ENCODE data around the gene STARD3. TPM values are rescaled to one million over a fixed set of nuclear protein-coding genes. Genes with fewer than 3 reads are reported as not detected.
A peak's percentile ranks its signal among the peaks of the same experiment; 100 is the strongest.
"Not testable (repeated sequence)": the region's sequence is repeated elsewhere in the genome, so short reads cannot be mapped to it uniquely, and the experiment has no call there.

STARD3 gene
- total RNA-seq, 4 donors from 2014 or later: 51.7 to 156 (median 83.9) TPM

- H3K4me3 ChIP-seq: peak overlapping the region; percentile 15
- H3K4me1 ChIP-seq: peaks cover 64% of the 10 kb centered on the region
Observed at GRCh38 chr17:39705786-39706348, 68.9 kb downstream of the STARD3 start.

DNA sequence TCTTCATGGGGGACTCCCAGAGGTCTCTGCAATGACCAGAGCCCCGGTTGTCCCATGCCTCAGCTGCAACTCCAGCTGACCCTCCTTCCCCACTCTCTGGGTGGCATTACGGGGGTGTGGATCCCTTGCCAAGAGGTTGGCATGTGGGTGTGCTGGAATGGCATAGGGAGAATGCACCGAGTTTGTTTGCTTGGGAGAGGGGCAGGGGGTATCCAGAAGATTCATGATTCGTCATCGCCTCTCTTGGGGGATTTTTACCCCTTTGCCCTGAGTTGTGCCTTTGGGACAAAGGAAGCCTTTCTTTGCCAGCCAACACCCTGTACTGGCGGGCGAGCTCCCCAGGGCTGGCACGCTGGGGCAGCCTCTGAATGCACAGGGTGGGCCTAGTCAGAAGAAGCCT lies 69.4 kb downstream of the STARD3 start:
- Histone ChIP-seq H3K27ac (peak overlapping the region; percentile 87), H3K4me3 (peak overlapping the region; percentile 15), H3K9me3 (no peaks in the 10 kb centered on the region), H3K36me3 (peaks cover 45% of the 10 kb centered on the region), H3K27me3 (no peaks in the 10 kb centered on the region), H3K4me1 (peaks cover 58% of the 10 kb centered on the region)
- no peak for DNase-seq (ENCODE audit: low spot score in 2 of 2)
- WGBS: 58% methylated on average over 8 of the region's 8 CpGs
- TF ChIP-seq EP300 (IDR thresholded peaks at IDR 0.05): no peak
- no peak for TF ChIP-seq POLR2AphosphoS5 (IDR thresholded peaks at IDR 0.05)

More at GRCh38 chr17:39705786-39706348, 68.9 kb downstream of the STARD3 start:
- WGBS: 48% methylated on average over 6 of the region's 12 CpGs
- TF ChIP-seq POLR2A (IDR thresholded peaks at IDR 0.05) (no peak), EP300 (IDR thresholded peaks at IDR 0.05) (no peak), POLR2AphosphoS5 (IDR thresholded peaks at IDR 0.05) (no peak), CTCF (IDR thresholded peaks at IDR 0.05) (no peak)
- peaks cover 40% of the 10 kb centered on the region for H3K36me3 ChIP-seq
- no peak for DNase-seq (ENCODE audit: low spot score in 2 of 2)
- H3K9me3 ChIP-seq: no peaks in the 10 kb centered on the region
- H3K27me3 ChIP-seq: no peaks in the 10 kb centered on the region
- H3K27ac ChIP-seq: peak overlapping the region; percentile 87

- Histone ChIP-seq H3K4me1 (peaks cover 53% of the 10 kb centered on the region), H3K36me3 (peaks cover 51% of the 10 kb centered on the region), H3K9me3 (no peaks in the 10 kb centered on the region), H3K4me3 (peak overlapping the region; percentile 15), H3K27me3 (no peaks in the 10 kb centered on the region), H3K27ac (peak overlapping the region; percentile 87)
- 90% methylated on average over 4 of the region's 7 CpGs for WGBS
- no peak for DNase-seq (ENCODE audit: low spot score in 2 of 2)
- no peak for TF ChIP-seq POLR2A (IDR thresholded peaks at IDR 0.05)
- no peak for TF ChIP-seq CTCF (IDR thresholded peaks at IDR 0.05)
- no peak for TF ChIP-seq EP300 (IDR thresholded peaks at IDR 0.05)
- no peak for TF ChIP-seq POLR2AphosphoS5 (IDR thresholded peaks at IDR 0.05)
Observed at GRCh38 chr17:39706921-39707337, 70.0 kb downstream of the STARD3 start.

DNA sequence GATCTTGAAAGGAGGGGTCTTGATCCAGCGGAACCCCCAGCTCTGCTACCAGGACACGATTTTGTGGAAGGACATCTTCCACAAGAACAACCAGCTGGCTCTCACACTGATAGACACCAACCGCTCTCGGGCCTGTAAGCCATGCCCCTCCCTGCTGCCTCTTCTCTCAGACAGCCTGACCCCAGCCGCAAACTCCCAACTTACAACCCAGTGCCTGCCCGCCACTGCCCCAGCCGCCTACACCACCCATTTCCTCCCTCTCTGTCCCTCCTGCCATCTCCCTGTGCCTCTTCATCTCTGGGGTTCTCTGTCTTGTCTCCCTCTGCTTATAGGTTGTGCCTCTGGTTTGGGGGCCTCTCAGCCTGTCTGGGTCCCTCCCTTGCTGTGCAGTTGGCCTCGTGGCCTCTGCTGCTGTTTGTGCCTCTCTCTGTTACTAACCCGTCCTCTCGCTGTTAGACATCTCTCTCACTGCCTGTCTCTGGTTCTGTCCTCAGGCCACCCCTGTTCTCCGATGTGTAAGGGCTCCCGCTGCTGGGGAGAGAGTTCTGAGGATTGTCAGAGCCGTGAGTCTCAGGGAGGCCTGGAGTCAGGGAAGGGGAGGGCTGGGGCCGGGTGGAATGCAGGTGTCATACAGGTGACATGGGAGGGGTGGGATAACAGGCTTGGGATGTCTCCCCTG lies 72.5 kb downstream of the STARD3 start:
- Histone ChIP-seq H3K9me3 (no peaks in the 10 kb centered on the region), H3K4me3 (no peak overlapping the region), H3K36me3 (peaks cover 69% of the 10 kb centered on the region), H3K27ac (no peak overlapping the region), H3K27me3 (no peaks in the 10 kb centered on the region), H3K4me1 (peaks cover 31% of the 10 kb centered on the region)
- no peak for TF ChIP-seq POLR2AphosphoS5 (IDR thresholded peaks at IDR 0.05)
- no peak for TF ChIP-seq POLR2A (IDR thresholded peaks at IDR 0.05)
- TF ChIP-seq EP300 (IDR thresholded peaks at IDR 0.05): no peak
- no peak for TF ChIP-seq CTCF (IDR thresholded peaks at IDR 0.05)
- DNase-seq (ENCODE audit: low spot score in 2 of 2): no peak
- 90% methylated on average over 14 of the region's 14 CpGs for WGBS

DNA sequence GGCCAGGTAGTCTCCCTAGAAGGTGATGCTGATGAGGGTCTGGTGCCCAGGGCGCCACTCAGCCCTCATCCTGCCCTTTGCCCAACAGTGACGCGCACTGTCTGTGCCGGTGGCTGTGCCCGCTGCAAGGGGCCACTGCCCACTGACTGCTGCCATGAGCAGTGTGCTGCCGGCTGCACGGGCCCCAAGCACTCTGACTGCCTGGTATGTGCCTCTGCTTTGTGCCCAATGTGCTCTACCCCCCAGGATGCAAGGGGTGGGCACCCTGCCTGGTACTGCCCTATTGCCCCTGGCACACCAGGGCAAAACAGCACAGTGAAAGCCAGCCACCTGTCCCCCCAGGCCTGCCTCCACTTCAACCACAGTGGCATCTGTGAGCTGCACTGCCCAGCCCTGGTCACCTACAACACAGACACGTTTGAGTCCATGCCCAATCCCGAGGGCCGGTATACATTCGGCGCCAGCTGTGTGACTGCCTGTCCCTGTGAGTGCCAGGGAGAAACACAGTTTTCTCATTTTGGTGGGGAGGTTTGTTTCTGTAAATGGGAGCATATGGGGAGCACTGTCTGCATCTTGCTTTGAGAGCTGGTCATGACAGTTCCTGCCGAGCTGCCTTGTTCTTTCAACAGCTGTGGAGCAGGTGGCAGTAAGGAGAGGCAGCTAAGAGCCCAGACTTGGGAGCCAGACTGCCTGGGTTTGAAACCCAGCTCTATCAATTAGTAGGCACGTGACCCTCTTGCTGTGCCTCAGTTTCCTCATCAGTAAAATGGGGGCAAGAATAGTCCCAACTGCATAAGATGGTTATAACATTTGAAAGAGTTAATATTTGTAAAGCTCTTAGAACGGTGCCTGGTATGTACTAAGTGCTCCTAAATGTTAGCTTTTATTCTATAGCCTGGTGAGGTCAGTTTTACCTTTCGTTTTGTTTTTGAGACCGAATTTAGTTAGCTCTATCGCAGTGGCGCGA lies 73.3 kb downstream of the STARD3 start:
- no peaks in the 10 kb centered on the region for H3K9me3 ChIP-seq
- no peak for DNase-seq (ENCODE audit: low spot score in 2 of 2)
- H3K27ac ChIP-seq: no peak overlapping the region
- 91% methylated on average over 13 of the region's 20 CpGs for WGBS
- peaks cover 28% of the 10 kb centered on the region for H3K4me1 ChIP-seq
- peaks cover 73% of the 10 kb centered on the region for H3K36me3 ChIP-seq
- TF ChIP-seq EP300 (IDR thresholded peaks at IDR 0.05) (no peak), POLR2AphosphoS5 (IDR thresholded peaks at IDR 0.05) (no peak), CTCF (IDR thresholded peaks at IDR 0.05) (no peak), POLR2A (IDR thresholded peaks at IDR 0.05) (no peak)
- no peak overlapping the region for H3K4me3 ChIP-seq
- no peaks in the 10 kb centered on the region for H3K27me3 ChIP-seq

GRCh38 chr17:39711071-39711470 lies 74.1 kb downstream of the STARD3 start:
- peaks cover 28% of the 10 kb centered on the region for H3K4me1 ChIP-seq
- WGBS: 95% methylated on average over 11 of the region's 11 CpGs
- not testable (repeated sequence) for H3K27me3 ChIP-seq; H3K27ac ChIP-seq; H3K4me3 ChIP-seq; DNase-seq (ENCODE audit: low spot score in 2 of 2); H3K9me3 ChIP-seq
- peaks cover 81% of the 10 kb centered on the region for H3K36me3 ChIP-seq
